ENCODE results near the gene TMEM79.
A peak's percentile ranks its signal among the peaks of the same experiment; 100 is the strongest.

TMEM79 gene

GRCh38 chr1:156263288-156263655 is 20.9 kb upstream of the TMEM79 start:
- DNase-seq = no peak

DNA sequence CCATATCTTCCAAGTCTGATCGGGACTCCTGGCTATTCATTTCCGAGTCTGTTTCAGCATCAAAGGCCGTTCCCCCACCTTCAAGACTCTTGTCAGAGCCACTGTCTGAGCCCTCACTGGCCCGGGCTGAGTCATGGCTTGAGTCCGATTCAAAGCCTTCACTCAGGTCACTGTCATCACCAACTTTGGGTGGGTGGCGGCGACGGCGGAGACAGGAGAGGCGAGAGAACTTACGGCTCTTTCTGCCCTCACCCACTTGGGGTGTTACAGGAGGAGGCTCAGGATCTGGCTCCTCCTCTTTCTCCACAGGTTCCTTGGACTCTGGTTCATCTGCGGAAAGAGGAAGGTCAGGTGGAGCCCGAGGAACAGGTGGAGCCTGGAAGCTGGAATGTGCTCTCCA is 18.1 kb upstream of the TMEM79 start:
- DNase-seq = no peak

DNA sequence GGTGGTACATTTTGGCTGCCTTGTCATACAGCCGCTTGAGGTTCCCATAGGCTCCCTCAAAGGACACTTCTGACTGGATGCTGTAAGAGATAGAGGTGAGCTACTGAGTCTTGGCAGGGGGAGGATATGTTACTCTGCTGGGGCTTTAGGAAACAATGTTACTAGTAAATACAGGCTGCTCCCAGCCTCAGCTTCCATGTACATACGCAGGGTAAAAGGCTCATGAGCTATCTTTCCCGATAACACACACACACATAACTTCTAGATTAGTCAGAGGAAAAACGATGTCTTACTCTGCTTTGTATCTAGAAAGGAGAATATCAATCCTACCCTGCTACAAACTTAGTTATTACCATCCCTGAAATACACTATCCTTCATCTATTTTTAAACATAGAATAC is 15.8 kb upstream of the TMEM79 start:
- DNase-seq = no peak

GRCh38 chr1:156270314-156270713 is 13.8 kb upstream of the TMEM79 start:
- DNase-seq = no peak

DNA sequence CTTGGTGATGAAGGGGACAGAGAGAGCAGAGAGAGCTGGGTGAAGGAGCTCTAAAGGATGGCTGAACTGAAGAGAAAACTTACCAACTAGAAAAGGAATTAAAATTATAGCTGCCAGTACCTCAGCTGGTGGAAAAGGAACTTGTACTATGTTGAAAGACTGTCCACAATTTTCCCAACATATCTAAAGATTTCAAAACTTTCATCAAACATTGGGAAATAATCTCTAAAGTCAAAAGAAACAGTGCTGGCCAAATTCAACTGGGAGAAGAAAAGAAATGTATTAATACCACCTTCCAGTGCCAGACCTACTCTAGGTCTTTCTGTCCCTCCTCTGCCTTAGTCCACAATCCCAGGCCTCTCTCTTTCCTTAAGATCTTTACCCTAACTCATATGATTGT is 7.6 kb upstream of the TMEM79 start:
- no peak for DNase-seq

GRCh38 chr1:156276966-156277381 is 7.2 kb upstream of the TMEM79 start:
- no peak for DNase-seq

DNA sequence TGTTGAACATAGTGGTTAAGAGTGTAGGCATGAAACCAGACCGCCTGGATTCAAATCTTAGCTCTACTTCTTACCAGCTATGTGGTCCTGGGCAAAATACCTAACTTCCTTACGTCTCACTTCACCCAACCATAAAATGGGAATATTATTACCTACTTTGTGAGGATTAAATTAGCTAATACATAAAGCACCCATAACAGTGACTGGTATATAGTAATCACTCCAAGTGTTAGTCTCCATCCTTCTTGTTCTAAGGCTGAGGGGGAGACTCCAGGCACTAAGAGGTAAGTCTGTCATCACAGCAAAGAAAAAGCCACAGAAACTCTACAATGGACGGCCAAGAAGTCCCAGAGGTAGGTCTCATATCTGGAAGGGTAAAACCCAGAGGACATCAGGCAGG is 4.3 kb upstream of the TMEM79 start:
- no peak for DNase-seq

DNA sequence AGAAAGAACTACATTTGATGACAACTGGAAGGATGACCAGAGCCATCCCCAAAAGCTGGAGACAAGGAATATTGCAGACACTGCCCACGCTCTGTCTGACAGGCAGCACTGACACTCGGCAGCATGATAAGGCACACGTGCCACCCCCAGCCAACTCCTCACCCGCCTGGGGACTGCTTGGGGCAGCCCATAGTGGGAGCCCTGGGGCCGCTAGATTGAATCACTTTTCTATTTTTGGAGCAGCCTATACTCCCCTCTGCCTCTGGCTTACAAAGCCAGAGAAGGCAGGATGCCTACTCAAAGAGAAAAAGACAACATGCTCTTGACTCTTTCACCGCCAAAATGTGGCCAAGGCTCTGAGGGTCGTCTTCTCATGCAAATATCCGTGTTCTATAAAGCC is 2.8 kb upstream of the TMEM79 start:
- DNase-seq = no peak

GRCh38 chr1:156281693-156282478 is 2.2 kb upstream of the TMEM79 start:
- peak; percentile 28 to 38 for DNase-seq

GRCh38 chr1:156282479-156283222 is 1.5 kb upstream of the TMEM79 start, which contains the start of gene SMG5:
SMG5 (minus strand) TSS chr1:156282825; CDS start chr1:156282680, 145 bp downstream.
- DNase-seq = peak; percentile 100

- DNase-seq = no peak
Observed at GRCh38 chr1:156283521-156283920, 604 bp upstream of the TMEM79 start.

DNA sequence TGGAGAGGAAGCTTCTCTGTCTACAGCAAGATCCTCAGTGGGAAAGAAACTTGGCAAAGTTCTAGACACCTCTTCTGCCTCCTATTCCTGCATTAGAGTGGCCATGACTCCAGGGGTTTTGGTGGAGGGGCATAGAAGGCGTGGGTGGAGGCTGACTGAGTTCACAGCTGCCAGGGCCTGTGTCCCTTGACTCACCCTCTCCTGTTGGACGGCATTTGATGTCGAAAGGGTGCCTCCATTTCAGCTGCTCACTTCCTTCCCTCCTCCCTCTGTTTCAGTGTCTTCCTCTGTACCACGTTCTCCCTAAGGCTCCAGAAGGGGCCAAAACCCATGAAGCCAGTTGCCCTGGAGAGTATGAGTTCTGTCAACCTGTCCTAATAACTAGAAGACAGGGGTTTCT is 632 bp downstream of the TMEM79 start:
- no peak for DNase-seq

GRCh38 chr1:156285437-156285836 is 1.3 kb downstream of the TMEM79 start:
- no peak for DNase-seq

GRCh38 chr1:156286061-156286460 is 1.9 kb downstream of the TMEM79 start:
- DNase-seq = no peak

GRCh38 chr1:156289857-156290256 is 5.7 kb downstream of the TMEM79 start:
- DNase-seq = no peak

DNA sequence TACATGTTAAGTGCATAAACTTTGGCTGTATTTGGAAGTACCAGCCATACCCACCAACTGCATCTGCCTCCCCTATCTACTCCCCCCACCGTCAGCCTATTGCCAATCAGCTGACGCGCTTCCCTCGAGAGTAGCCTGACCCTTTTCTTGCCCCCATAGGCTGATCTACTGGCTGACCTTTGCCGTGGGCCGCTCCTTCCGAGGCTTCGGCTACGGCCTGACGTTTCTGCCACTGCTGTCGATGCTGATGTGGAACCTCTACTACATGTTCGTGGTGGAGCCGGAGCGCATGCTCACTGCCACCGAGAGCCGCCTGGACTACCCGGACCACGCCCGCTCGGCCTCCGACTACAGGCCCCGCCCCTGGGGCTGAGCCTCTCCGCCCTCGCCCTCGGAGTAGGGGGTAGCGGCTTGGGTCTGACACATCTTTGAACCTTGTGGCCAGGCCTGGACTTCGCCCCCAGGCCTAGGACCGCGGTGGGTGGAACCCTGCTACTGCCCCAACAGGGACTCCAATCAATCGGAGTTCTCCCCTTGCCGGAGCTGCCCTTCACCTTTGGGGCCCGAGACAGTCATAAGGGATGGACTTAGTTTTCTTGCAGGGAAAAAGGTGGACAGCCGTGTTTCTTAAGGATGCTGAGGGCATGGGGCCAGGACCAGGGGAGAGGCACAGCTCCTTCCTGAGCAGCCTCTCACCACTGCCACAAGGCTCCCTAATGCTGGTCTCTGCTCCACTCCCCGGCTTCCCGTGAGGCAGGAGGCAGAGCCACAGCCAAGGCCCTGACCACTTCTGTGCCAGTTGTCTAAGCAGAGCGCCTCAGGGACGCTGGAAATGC is 7.3 kb downstream of the TMEM79 start:
- DNase-seq = peak; percentile 84 to 95

DNA sequence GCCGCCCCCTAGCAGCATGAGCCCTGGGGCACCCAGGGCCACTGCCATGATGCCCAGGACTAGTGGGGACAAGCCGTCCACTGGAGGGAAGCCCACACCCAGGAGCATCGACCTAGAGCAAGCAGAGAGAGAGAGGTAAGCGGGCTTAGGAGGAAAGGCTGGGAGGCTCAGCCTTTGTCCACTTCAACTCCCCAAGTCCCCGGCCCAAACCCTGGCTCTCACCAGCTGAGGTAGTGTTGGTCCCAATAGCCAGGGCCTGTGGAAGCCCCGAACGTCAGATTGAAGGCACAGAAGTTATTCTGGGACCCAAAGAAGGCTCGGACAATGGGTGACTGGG is 8.9 kb downstream of the TMEM79 start:
- no peak for DNase-seq

GRCh38 chr1:156293895-156294294 is 9.8 kb downstream of the TMEM79 start:
- DNase-seq = no peak

- DNase-seq = peak; percentile 72 to 84
Observed at GRCh38 chr1:156295391-156295947, 11.3 kb downstream of the TMEM79 start, which contains the start of gene GLMP. GLMP (minus strand) TSS chr1:156295679; CDS start chr1:156295645, 34 bp downstream.

- DNase-seq = no peak
Observed at GRCh38 chr1:156298852-156299357, 14.8 kb downstream of the TMEM79 start, which contains the start of gene VHLL. VHLL (minus strand) TSS chr1:156299307; CDS start chr1:156299189, 118 bp downstream.

DNA sequence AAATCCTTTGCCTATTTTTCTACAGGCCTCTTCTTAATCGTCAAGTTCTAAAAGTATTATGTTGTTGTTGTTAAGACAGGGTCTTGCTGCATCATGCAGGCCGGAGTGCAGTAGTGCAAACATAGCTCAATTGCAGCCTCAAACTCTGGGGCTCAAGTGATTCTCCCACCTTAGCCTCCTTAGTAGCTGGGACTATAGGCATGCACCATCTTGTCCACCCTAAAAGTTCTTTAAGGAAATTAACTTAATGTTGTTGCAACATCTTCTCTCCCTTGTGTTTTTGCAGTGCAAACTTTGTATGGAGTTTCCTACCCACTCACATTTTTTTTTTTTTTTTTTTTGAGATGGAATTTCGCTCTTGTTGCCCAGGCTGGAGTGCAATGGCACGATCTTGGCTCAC is 19.1 kb downstream of the TMEM79 start:
- DNase-seq = no peak

GRCh38 chr1:156305215-156305614 is 21.1 kb downstream of the TMEM79 start:
- no peak for DNase-seq

GRCh38 chr1:156308078-156308477 is 24.0 kb downstream of the TMEM79 start:
- no peak for DNase-seq
